Measurements from ENCODE around the gene UPF1. TPM values are rescaled to one million over a fixed set of nuclear protein-coding genes. Genes with fewer than 3 reads are reported as not detected.

UPF1 gene
- total RNA-seq, 4 donors from 2014 or later = 63.9 to 157 (median 127) TPM

DNA sequence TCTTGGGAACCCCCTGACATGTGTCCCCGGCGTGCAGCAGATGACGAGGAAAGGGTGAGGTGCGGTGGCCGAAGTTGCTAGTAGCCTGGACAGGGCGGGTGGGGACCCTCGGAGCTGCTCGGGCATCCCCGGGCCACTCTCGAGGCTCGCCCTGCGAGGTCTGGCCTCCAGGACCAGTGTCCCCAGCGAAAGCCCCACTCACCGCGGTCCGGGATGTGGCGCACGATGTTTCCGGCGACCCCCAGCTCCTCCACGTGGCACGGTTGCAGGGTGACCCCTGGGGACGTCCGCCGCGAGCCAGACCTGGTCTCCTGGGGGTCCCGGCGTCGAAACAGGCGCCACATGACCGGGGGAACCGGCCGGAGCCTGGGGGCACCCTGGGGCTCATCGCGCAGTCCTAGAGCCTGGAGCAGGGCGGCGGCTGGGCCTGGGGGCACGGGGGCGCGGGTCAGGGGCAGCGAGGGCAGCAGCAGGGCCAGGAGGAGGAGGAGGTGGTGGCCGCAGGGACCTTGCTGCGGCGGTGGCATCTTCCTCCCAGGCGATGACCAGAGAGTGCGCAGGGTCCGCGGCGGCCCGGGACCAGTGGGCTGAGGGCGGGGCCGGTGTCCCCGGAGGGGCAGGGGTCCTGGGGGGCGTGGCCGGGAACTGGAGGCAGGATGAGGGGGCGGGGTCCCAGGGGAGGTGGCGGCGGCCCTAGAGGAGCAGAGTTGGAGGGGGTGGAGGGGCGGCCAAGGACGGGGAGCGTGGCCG is 38.2 kb downstream of the UPF1 start:
- TF ChIP-seq POLR2A (IDR thresholded peaks at IDR 0.05) (no peak), CTCF (IDR thresholded peaks at IDR 0.05) (no peak)
- H3K9me3 ChIP-seq = no peaks in the 10 kb centered on the region
- H3K4me3 ChIP-seq = no peak overlapping the region
- H3K4me1 ChIP-seq = peaks cover 0 to 15% (median 6%) of the 10 kb centered on the region in 4 donors
- peaks cover 0 to 27% (median 0%) of the 10 kb centered on the region in 3 donors for H3K36me3 ChIP-seq
- H3K27ac ChIP-seq = no peak overlapping the region
- DNase-seq = peak in 1 of 3 donors; percentile 44
- H3K27me3 ChIP-seq = no peaks in the 10 kb centered on the region

DNA sequence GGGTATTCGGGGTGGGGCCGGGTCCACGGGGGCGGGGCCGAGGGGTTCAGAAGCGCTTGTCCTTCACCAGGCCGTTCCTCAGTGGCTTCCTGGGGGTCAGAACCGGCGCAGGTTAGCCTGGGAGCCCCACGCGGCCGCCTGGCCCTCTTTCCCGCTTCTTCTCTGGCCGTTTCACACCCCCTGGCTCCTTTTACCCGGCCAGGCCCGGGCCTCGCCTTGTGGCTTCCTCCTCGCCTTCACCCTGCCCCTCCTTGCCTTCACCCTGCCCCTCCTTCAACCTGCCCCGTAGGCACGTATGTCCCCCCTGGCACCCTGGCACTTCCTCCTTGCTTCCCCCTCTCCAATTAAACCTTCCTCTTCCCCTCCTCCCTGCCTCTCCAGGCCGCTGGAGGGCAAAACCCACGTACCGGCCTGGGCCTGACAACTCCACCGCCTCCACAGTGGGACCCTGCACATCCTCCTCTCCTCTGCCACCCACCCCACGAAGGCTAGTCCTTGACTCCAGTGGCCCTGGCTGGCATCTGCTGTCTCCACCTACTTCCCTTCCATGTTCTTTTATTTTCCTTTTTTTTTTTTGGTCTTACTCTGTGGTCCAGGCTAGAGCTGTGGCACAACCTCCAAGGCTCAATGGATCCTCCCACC is 38.9 kb downstream of the UPF1 start:
- no peak overlapping the region for H3K4me3 ChIP-seq
- H3K9me3 ChIP-seq = no peaks in the 10 kb centered on the region
- DNase-seq = no peak
- TF ChIP-seq POLR2A (IDR thresholded peaks at IDR 0.05) (no peak), CTCF (IDR thresholded peaks at IDR 0.05) (no peak)
- no peaks in the 10 kb centered on the region for H3K27me3 ChIP-seq
- H3K27ac ChIP-seq = no peak overlapping the region
- H3K36me3 ChIP-seq = peaks cover 0 to 20% (median 0%) of the 10 kb centered on the region in 3 donors
- H3K4me1 ChIP-seq = peaks cover 0 to 15% (median 6%) of the 10 kb centered on the region in 4 donors

- H3K4me1 ChIP-seq = peaks cover 0 to 15% (median 6%) of the 10 kb centered on the region in 4 donors
Observed at GRCh38 chr19:18871543-18871942, 39.8 kb downstream of the UPF1 start.

GRCh38 chr19:18875726-18876125 is 44.0 kb downstream of the UPF1 start:
- no peak overlapping the region for H3K4me3 ChIP-seq
- peaks cover 0 to under 1% (median 0%) of the 10 kb centered on the region in 4 donors for H3K4me1 ChIP-seq
- TF ChIP-seq CTCF (IDR thresholded peaks at IDR 0.05) (no peak), POLR2A (IDR thresholded peaks at IDR 0.05) (no peak)
- H3K9me3 ChIP-seq = no peaks in the 10 kb centered on the region
- no peaks in the 10 kb centered on the region for H3K36me3 ChIP-seq
- no peak overlapping the region for H3K27ac ChIP-seq
- no peak for DNase-seq
- no peaks in the 10 kb centered on the region for H3K27me3 ChIP-seq

More at GRCh38 chr19:18871543-18871942, 39.8 kb downstream of the UPF1 start:
- H3K27me3 ChIP-seq = no peaks in the 10 kb centered on the region
- TF ChIP-seq CTCF (IDR thresholded peaks at IDR 0.05) (no peak), POLR2A (IDR thresholded peaks at IDR 0.05) (no peak)
- no peaks in the 10 kb centered on the region for H3K9me3 ChIP-seq
- H3K27ac ChIP-seq = no peak overlapping the region
- no peak overlapping the region for H3K4me3 ChIP-seq
- H3K36me3 ChIP-seq = peaks cover 0 to 12% (median 0%) of the 10 kb centered on the region in 3 donors
- no peak for DNase-seq

- Histone ChIP-seq H3K27me3 (no peaks in the 10 kb centered on the region), H3K36me3 (no peaks in the 10 kb centered on the region), H3K9me3 (no peaks in the 10 kb centered on the region), H3K4me1 (no peaks in the 10 kb centered on the region), H3K27ac (no peak overlapping the region), H3K4me3 (no peak overlapping the region)
- no peak for DNase-seq
- TF ChIP-seq CTCF (IDR thresholded peaks at IDR 0.05) = no peak
- no peak for TF ChIP-seq POLR2A (IDR thresholded peaks at IDR 0.05)
Observed at GRCh38 chr19:18876865-18877264, 45.1 kb downstream of the UPF1 start.

All from Peyer's patch (tissue), 4 donors.